DOHH2 (cell line): ENCODE measurements around the gene CNTNAP2.
"Not testable (repeated sequence)": the region's sequence is repeated elsewhere in the genome, so short reads cannot be mapped to it uniquely, and the experiment has no call there.

Source experiments
- H3F3A ChIP-seq: fragments of 200-600 bp; sonication (generic), shearing (Covaris generic); 2 replicates; pipeline ENCODE4 v1.6.0; 2016; ENCODE audit warnings: antibody characterized with exemption, mild to moderate bottlenecking; ENCODE audit not compliant: control insufficient read depth, insufficient read depth
- H3K27ac ChIP-seq: fragments of 200-600 bp; sonication (generic); 2 replicates; pipeline ENCODE4 v1.5.1; 2014; ENCODE audit warnings: low read depth, mild to moderate bottlenecking, low read length, moderate library complexity
- H3K27me3 ChIP-seq: fragments of 200-600 bp; sonication (generic); 2 replicates; pipeline ENCODE4 v1.6.1; 2014; ENCODE audit warnings: mild to moderate bottlenecking, low read length, mixed read lengths; ENCODE audit not compliant: control insufficient read depth
- H3K36me3 ChIP-seq: fragments of 200-600 bp; sonication (generic); 2 replicates; pipeline ENCODE4 v1.6.1; 2014; ENCODE audit warnings: mild to moderate bottlenecking, low read length, moderate library complexity, mixed read lengths; ENCODE audit not compliant: control insufficient read depth
- H3K4me1 ChIP-seq: fragments of 200-600 bp; sonication (generic); 2 replicates; pipeline ENCODE4 v1.6.1; 2014; ENCODE audit warnings: mild to moderate bottlenecking, low read length, mixed read lengths; ENCODE audit not compliant: control insufficient read depth
- H3K4me2 ChIP-seq: fragments of 200-600 bp; sonication (generic); 2 replicates; pipeline ENCODE4 v1.6.0; 2014; ENCODE audit warnings: mild to moderate bottlenecking, low read length, moderate library complexity
- H3K4me3 ChIP-seq: fragments of 200-600 bp; sonication (generic); 2 replicates; pipeline ENCODE4 v1.5.1; 2014; ENCODE audit warnings: mild to moderate bottlenecking, low read length, mixed read lengths
- H3K79me2 ChIP-seq: fragments of 200-600 bp; sonication (generic); 2 replicates; pipeline ENCODE4 v1.6.1; 2014; ENCODE audit warnings: mild to moderate bottlenecking, low read length, mixed read lengths; ENCODE audit not compliant: control insufficient read depth
- H3K9me2 ChIP-seq: fragments of 200-600 bp; sonication (generic); replicated peaks from 2 replicates; pipeline ENCODE4 v1.6.1; 2014; ENCODE audit warnings: mild to moderate bottlenecking, low read length, mixed read lengths; ENCODE audit not compliant: control insufficient read depth
- H3K9me3 ChIP-seq: fragments of 200-600 bp; sonication (generic); 2 replicates; pipeline ENCODE4 v1.6.1; 2014; ENCODE audit warnings: antibody characterized with exemption, low read length, mixed read lengths; ENCODE audit not compliant: control insufficient read depth, insufficient read depth
- H4K20me1 ChIP-seq: fragments of 200-600 bp; sonication (generic); 2 replicates; pipeline ENCODE4 v1.6.0; 2014; ENCODE audit warnings: low read depth, mild to moderate bottlenecking, antibody characterized with exemption, low read length, moderate library complexity; ENCODE audit not compliant: control insufficient read depth, insufficient read depth
- EZH2phosphoT487 ChIP-seq: fragments of 200-600 bp; sonication (generic); IDR thresholded peaks from 2 replicates; pipeline ENCODE4 v1.6.1; 2017; ENCODE audit warnings: borderline replicate concordance, mild to moderate bottlenecking, antibody characterized with exemption, low read length, moderate library complexity, mixed read lengths
- TF ChIP-seq, protein P1 (sequence below): fragments of 200-600 bp; sonication (generic); IDR thresholded peaks from one replicate; pipeline ENCODE4 v1.5.1; 2014; ENCODE audit warnings: antibody characterized with exemption, mild to moderate bottlenecking, low read depth, low read length; ENCODE audit not compliant: poor library complexity, severe bottlenecking

Gene CNTNAP2

DNA sequence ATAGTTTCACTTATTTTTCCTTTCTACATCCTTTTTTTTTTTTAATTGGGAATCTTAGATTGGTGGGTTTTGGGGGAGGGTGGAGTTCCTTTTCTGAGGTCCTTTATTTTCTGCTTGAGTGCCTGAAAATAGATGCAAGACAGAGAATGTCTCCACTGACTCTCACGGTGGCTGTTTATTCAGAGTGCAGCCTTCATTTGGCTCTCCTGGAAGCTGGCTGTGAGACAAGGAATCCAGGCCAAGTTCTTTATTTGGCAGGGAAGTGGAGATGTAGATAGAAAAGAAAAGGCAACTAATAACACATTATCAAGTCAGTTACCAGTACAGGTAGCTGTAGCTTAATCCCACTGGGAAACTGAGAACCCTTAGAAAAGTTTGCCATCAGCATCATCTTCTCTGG lies 118.6 kb downstream of the CNTNAP2 start:
- TF ChIP-seq, protein P1, sequence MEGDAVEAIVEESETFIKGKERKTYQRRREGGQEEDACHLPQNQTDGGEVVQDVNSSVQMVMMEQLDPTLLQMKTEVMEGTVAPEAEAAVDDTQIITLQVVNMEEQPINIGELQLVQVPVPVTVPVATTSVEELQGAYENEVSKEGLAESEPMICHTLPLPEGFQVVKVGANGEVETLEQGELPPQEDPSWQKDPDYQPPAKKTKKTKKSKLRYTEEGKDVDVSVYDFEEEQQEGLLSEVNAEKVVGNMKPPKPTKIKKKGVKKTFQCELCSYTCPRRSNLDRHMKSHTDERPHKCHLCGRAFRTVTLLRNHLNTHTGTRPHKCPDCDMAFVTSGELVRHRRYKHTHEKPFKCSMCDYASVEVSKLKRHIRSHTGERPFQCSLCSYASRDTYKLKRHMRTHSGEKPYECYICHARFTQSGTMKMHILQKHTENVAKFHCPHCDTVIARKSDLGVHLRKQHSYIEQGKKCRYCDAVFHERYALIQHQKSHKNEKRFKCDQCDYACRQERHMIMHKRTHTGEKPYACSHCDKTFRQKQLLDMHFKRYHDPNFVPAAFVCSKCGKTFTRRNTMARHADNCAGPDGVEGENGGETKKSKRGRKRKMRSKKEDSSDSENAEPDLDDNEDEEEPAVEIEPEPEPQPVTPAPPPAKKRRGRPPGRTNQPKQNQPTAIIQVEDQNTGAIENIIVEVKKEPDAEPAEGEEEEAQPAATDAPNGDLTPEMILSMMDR, result no peak
- no peak for TF ChIP-seq EZH2phosphoT487
- H3K4me1 ChIP-seq, result no peaks in the 10 kb centered on the region

DNA sequence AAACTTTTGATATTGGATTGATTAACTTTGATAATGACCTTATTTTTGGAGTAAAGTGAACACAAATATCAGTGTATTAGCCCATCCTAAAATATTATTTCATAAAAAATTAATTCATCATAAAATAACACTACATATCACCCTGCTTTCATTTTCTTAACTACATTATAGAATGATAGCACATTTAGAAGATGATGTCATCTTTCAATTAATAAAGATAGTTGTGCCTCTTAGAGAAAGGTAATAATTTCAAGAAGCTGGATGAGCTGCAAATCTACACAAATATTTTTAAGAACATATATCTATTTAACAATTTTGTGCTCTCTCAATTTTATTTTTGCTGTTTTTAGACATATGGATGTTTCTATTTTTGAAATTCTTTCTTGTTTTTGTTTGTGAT lies 126.1 kb downstream of the CNTNAP2 start:
- H3K4me2 ChIP-seq, result no peak overlapping the region
- no peaks in the 10 kb centered on the region for H3K79me2 ChIP-seq
- no peaks in the 10 kb centered on the region for H3K9me2 ChIP-seq
- H3K4me1 ChIP-seq, result no peaks in the 10 kb centered on the region
- H3F3A ChIP-seq, result no peaks in the 10 kb centered on the region
- no peaks in the 10 kb centered on the region for H4K20me1 ChIP-seq
- H3K4me3 ChIP-seq, result no peak overlapping the region
- TF ChIP-seq, protein P1, result no peak
- TF ChIP-seq EZH2phosphoT487, result no peak
- no peak overlapping the region for H3K27ac ChIP-seq
- no peaks in the 10 kb centered on the region for H3K27me3 ChIP-seq
- no peaks in the 10 kb centered on the region for H3K9me3 ChIP-seq
- no peaks in the 10 kb centered on the region for H3K36me3 ChIP-seq

More for the DNA sequence above, 118.6 kb downstream of the CNTNAP2 start:
- no peaks in the 10 kb centered on the region for H3K27me3 ChIP-seq
- H3K79me2 ChIP-seq, result no peaks in the 10 kb centered on the region
- no peaks in the 10 kb centered on the region for H3F3A ChIP-seq
- H3K27ac ChIP-seq, result no peak overlapping the region
- H3K9me2 ChIP-seq, result no peaks in the 10 kb centered on the region
- no peaks in the 10 kb centered on the region for H3K36me3 ChIP-seq
- H3K4me3 ChIP-seq, result no peak overlapping the region
- H4K20me1 ChIP-seq, result no peaks in the 10 kb centered on the region
- no peak overlapping the region for H3K4me2 ChIP-seq
- H3K9me3 ChIP-seq, result no peaks in the 10 kb centered on the region

DNA sequence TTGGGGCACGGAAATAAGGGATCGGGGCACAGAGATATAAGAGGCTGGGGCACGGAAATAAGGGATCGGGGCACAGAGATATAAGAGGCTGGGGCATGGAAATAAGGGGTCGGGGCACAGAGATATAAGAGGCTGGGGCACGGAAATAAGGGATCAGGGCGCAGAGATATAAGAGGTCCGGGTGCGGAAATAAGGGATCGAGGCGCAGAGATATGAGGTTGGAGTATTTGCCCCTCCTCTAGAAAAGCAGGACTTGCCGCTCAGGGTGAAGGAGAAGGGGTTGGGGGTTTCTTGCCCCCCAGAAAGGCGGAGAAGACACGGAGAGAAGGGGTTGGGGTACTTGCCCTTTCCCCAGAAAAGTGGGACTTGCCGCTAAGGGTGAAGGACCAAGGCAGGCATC lies 131.4 kb downstream of the CNTNAP2 start:
- H3K4me3 ChIP-seq, H3K9me3 ChIP-seq, H3K36me3 ChIP-seq, H3K4me2 ChIP-seq, H3K79me2 ChIP-seq, H3K4me1 ChIP-seq, H3K27ac ChIP-seq, H3K27me3 ChIP-seq, H3K9me2 ChIP-seq, H3F3A ChIP-seq, H4K20me1 ChIP-seq: not testable (repeated sequence)

DNA sequence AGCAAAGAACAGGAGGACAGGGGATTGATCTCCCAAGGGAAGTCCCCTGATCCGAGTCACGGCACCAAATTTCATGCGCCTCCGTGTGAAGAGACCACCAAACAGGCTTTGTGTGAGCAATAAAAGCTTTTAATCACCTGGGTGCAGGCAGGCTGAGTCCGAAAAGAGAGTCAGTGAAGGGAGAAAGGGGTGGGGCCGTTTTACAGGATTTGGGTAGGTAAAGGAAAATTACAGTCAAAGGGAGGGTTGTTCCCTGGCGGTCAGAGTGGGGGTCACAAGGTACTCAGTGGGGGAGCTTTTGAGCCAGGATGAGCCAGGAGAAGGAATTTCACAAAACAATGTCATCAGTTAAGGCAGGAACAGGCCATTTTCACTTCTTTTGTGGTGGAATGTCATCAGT lies 132.1 kb downstream of the CNTNAP2 start:
- not testable (repeated sequence) for H3K9me3 ChIP-seq, H3K27me3 ChIP-seq, H3K27ac ChIP-seq, H3K79me2 ChIP-seq, H3K36me3 ChIP-seq, H3K4me2 ChIP-seq, H3F3A ChIP-seq, H3K4me1 ChIP-seq, H4K20me1 ChIP-seq, H3K4me3 ChIP-seq, H3K9me2 ChIP-seq
